Measurements from ENCODE around the gene NLN. TPM values are rescaled to one million over a fixed set of nuclear protein-coding genes. Genes with fewer than 3 reads are reported as not detected.
"Not testable (repeated sequence)": the region's sequence is repeated elsewhere in the genome, so short reads cannot be mapped to it uniquely, and the experiment has no call there.

Gene NLN
- total RNA-seq (7.5 TPM), polyA plus RNA-seq (2.5 TPM)
- long read RNA-seq, donor 1: 0 reads
- long read RNA-seq, donor 2: 0 reads
- long read RNA-seq, donor 3: 0 reads
- long read RNA-seq, donor 4, full-length matches to known transcripts: 2 of 2 reads
- long read RNA-seq, donor 4, partial matches to known transcripts: 0 of 2 reads
- long read RNA-seq, donor 4, other reads (novel, unspliced or antisense): 0 of 2 reads
- long read RNA-seq, donor 5, full-length matches to known transcripts: 1 of 1 reads
- long read RNA-seq, donor 5, partial matches to known transcripts: 0 of 1 reads
- long read RNA-seq, donor 5, other reads (novel, unspliced or antisense): 0 of 1 reads
- long read RNA-seq, donor 6: 0 reads
- long read RNA-seq, donor 7, full-length matches to known transcripts: 2 of 2 reads
- long read RNA-seq, donor 7, partial matches to known transcripts: 0 of 2 reads
- long read RNA-seq, donor 7, other reads (novel, unspliced or antisense): 0 of 2 reads
- long read RNA-seq, donor 8: 0 reads
- long read RNA-seq, donor 9: 0 reads
- long read RNA-seq, donor 10: 0 reads

- under 1% methylated on average over 92 of the region's 92 CpGs for WGBS
- no peaks in the 10 kb centered on the region for H3K9me3 ChIP-seq (ENCODE audit: control insufficient read depth in 2 of 2, insufficient read depth in 1 of 2, low read length in 1 of 2)
- peaks cover 4 to 24% of the 10 kb centered on the region in 2 donors for H3K4me1 ChIP-seq (ENCODE audit: control insufficient read depth in 2 of 2, insufficient read depth in 2 of 2, low read length in 2 of 2)
- H3K27ac ChIP-seq (ENCODE audit: low read depth in 1 of 2, low read length in 1 of 2): peak within 1 kb of the TSS; percentile 21 to 89
- H3K36me3 ChIP-seq (ENCODE audit: control insufficient read depth in 2 of 2, insufficient read depth in 2 of 2, low read length in 1 of 2): no peaks in the 10 kb centered on the region
- peaks cover 0 to 10% of the 10 kb centered on the region in 2 donors for H3K27me3 ChIP-seq (ENCODE audit: control insufficient read depth in 2 of 2, insufficient read depth in 1 of 2, low read length in 1 of 2)
- DNase-seq (ENCODE audit: low read depth in 6 of 9, low spot score in 9 of 9): peak in 8 of 9 donors; percentile 50 to 89 (median 73)
- H3K4me3 ChIP-seq (ENCODE audit: low read length in 2 of 2): peak within 1 kb of the TSS; percentile 73 to 92
Measured at GRCh38 chr5:65721720-65722574, at the start of gene NLN, which contains the start of gene SGTB. Gene NLN, plus strand, starts transcription at chr5:65722205. Its CDS starts 169 bp downstream, at chr5:65722374. Gene SGTB, minus strand, starts transcription at chr5:65722109. Its CDS starts 1,302 bp downstream, at chr5:65720807.

- H3K36me3 ChIP-seq (ENCODE audit: control insufficient read depth in 2 of 2, insufficient read depth in 2 of 2, low read length in 1 of 2): peaks cover 3 to 10% of the 10 kb centered on the region in 2 donors
- WGBS: 100% methylated on average over 1 of the region's 1 CpG
- H3K4me1 ChIP-seq (ENCODE audit: control insufficient read depth in 2 of 2, insufficient read depth in 2 of 2, low read length in 2 of 2): no peaks in the 10 kb centered on the region
- no peak for DNase-seq (ENCODE audit: low read depth in 6 of 9, low spot score in 9 of 9)
- no peak overlapping the region for H3K4me3 ChIP-seq (ENCODE audit: low read length in 2 of 2)
- no peaks in the 10 kb centered on the region for H3K27me3 ChIP-seq (ENCODE audit: control insufficient read depth in 2 of 2, insufficient read depth in 1 of 2, low read length in 1 of 2)
- no peaks in the 10 kb centered on the region for H3K9me3 ChIP-seq (ENCODE audit: control insufficient read depth in 2 of 2, insufficient read depth in 1 of 2, low read length in 1 of 2)
- H3K27ac ChIP-seq (ENCODE audit: low read depth in 1 of 2, low read length in 1 of 2): no peak overlapping the region
Measured at GRCh38 chr5:65672796-65673195, 49.2 kb upstream of the NLN start.

GRCh38 chr5:65674749-65675148 is 47.3 kb upstream of the NLN start:
- Histone ChIP-seq H3K9me3 (ENCODE audit: control insufficient read depth in 2 of 2, insufficient read depth in 1 of 2, low read length in 1 of 2) (no peaks in the 10 kb centered on the region), H3K27ac (ENCODE audit: low read depth in 1 of 2, low read length in 1 of 2) (no peak overlapping the region), H3K36me3 (ENCODE audit: control insufficient read depth in 2 of 2, insufficient read depth in 2 of 2, low read length in 1 of 2) (peaks cover 4 to 10% of the 10 kb centered on the region in 2 donors), H3K27me3 (ENCODE audit: control insufficient read depth in 2 of 2, insufficient read depth in 1 of 2, low read length in 1 of 2) (no peaks in the 10 kb centered on the region), H3K4me3 (ENCODE audit: low read length in 2 of 2) (no peak overlapping the region), H3K4me1 (ENCODE audit: control insufficient read depth in 2 of 2, insufficient read depth in 2 of 2, low read length in 2 of 2) (no peaks in the 10 kb centered on the region)
- DNase-seq (ENCODE audit: low read depth in 6 of 9, low spot score in 9 of 9): no peak

GRCh38 chr5:65676056-65676455 is 45.9 kb upstream of the NLN start:
- not testable (repeated sequence) for H3K4me1 ChIP-seq (ENCODE audit: control insufficient read depth in 2 of 2, insufficient read depth in 2 of 2, low read length in 2 of 2); H3K9me3 ChIP-seq (ENCODE audit: control insufficient read depth in 2 of 2, insufficient read depth in 1 of 2, low read length in 1 of 2); H3K27me3 ChIP-seq (ENCODE audit: control insufficient read depth in 2 of 2, insufficient read depth in 1 of 2, low read length in 1 of 2); DNase-seq (ENCODE audit: low read depth in 6 of 9, low spot score in 9 of 9); H3K4me3 ChIP-seq (ENCODE audit: low read length in 2 of 2); H3K27ac ChIP-seq (ENCODE audit: low read depth in 1 of 2, low read length in 1 of 2)
- 96% methylated on average over 3 of the region's 3 CpGs for WGBS
- H3K36me3 ChIP-seq (ENCODE audit: control insufficient read depth in 2 of 2, insufficient read depth in 2 of 2, low read length in 1 of 2): peaks cover 3 to 14% of the 10 kb centered on the region in 2 donors

GRCh38 chr5:65682148-65682547 is 39.9 kb upstream of the NLN start:
- Histone ChIP-seq H3K4me1 (ENCODE audit: control insufficient read depth in 2 of 2, insufficient read depth in 2 of 2, low read length in 2 of 2) (no peaks in the 10 kb centered on the region), H3K9me3 (ENCODE audit: control insufficient read depth in 2 of 2, insufficient read depth in 1 of 2, low read length in 1 of 2) (no peaks in the 10 kb centered on the region), H3K27me3 (ENCODE audit: control insufficient read depth in 2 of 2, insufficient read depth in 1 of 2, low read length in 1 of 2) (no peaks in the 10 kb centered on the region), H3K36me3 (ENCODE audit: control insufficient read depth in 2 of 2, insufficient read depth in 2 of 2, low read length in 1 of 2) (peaks cover 9 to 20% of the 10 kb centered on the region in 2 donors), H3K4me3 (ENCODE audit: low read length in 2 of 2) (no peak overlapping the region), H3K27ac (ENCODE audit: low read depth in 1 of 2, low read length in 1 of 2) (no peak overlapping the region)
- no peak for DNase-seq (ENCODE audit: low read depth in 6 of 9, low spot score in 9 of 9)
- over 99% methylated on average over 3 of the region's 3 CpGs for WGBS

GRCh38 chr5:65693121-65693520 is 28.9 kb upstream of the NLN start:
- 95% methylated on average over 2 of the region's 2 CpGs for WGBS
- no peaks in the 10 kb centered on the region for H3K4me1 ChIP-seq (ENCODE audit: control insufficient read depth in 2 of 2, insufficient read depth in 2 of 2, low read length in 2 of 2)
- H3K9me3 ChIP-seq (ENCODE audit: control insufficient read depth in 2 of 2, insufficient read depth in 1 of 2, low read length in 1 of 2): no peaks in the 10 kb centered on the region
- H3K4me3 ChIP-seq (ENCODE audit: low read length in 2 of 2): no peak overlapping the region
- H3K27me3 ChIP-seq (ENCODE audit: control insufficient read depth in 2 of 2, insufficient read depth in 1 of 2, low read length in 1 of 2): no peaks in the 10 kb centered on the region
- H3K27ac ChIP-seq (ENCODE audit: low read depth in 1 of 2, low read length in 1 of 2): no peak overlapping the region
- no peak for DNase-seq (ENCODE audit: low read depth in 6 of 9, low spot score in 9 of 9)
- H3K36me3 ChIP-seq (ENCODE audit: control insufficient read depth in 2 of 2, insufficient read depth in 2 of 2, low read length in 1 of 2): no peaks in the 10 kb centered on the region

GRCh38 chr5:65695162-65695755 is 26.7 kb upstream of the NLN start:
- no peak overlapping the region for H3K27ac ChIP-seq (ENCODE audit: low read depth in 1 of 2, low read length in 1 of 2)
- no peaks in the 10 kb centered on the region for H3K4me1 ChIP-seq (ENCODE audit: control insufficient read depth in 2 of 2, insufficient read depth in 2 of 2, low read length in 2 of 2)
- no peak for DNase-seq (ENCODE audit: low read depth in 6 of 9, low spot score in 9 of 9)
- 94% methylated on average over 4 of the region's 4 CpGs for WGBS
- H3K9me3 ChIP-seq (ENCODE audit: control insufficient read depth in 2 of 2, insufficient read depth in 1 of 2, low read length in 1 of 2): no peaks in the 10 kb centered on the region
- no peaks in the 10 kb centered on the region for H3K27me3 ChIP-seq (ENCODE audit: control insufficient read depth in 2 of 2, insufficient read depth in 1 of 2, low read length in 1 of 2)
- H3K36me3 ChIP-seq (ENCODE audit: control insufficient read depth in 2 of 2, insufficient read depth in 2 of 2, low read length in 1 of 2): no peaks in the 10 kb centered on the region
- no peak overlapping the region for H3K4me3 ChIP-seq (ENCODE audit: low read length in 2 of 2)

GRCh38 chr5:65695896-65696295 is 26.1 kb upstream of the NLN start:
- DNase-seq (ENCODE audit: low read depth in 6 of 9, low spot score in 9 of 9): no peak
- no peaks in the 10 kb centered on the region for H3K4me1 ChIP-seq (ENCODE audit: control insufficient read depth in 2 of 2, insufficient read depth in 2 of 2, low read length in 2 of 2)
- 97% methylated on average over 4 of the region's 4 CpGs for WGBS
- H3K27ac ChIP-seq (ENCODE audit: low read depth in 1 of 2, low read length in 1 of 2): no peak overlapping the region
- H3K4me3 ChIP-seq (ENCODE audit: low read length in 2 of 2): no peak overlapping the region
- no peaks in the 10 kb centered on the region for H3K27me3 ChIP-seq (ENCODE audit: control insufficient read depth in 2 of 2, insufficient read depth in 1 of 2, low read length in 1 of 2)
- no peaks in the 10 kb centered on the region for H3K9me3 ChIP-seq (ENCODE audit: control insufficient read depth in 2 of 2, insufficient read depth in 1 of 2, low read length in 1 of 2)
- no peaks in the 10 kb centered on the region for H3K36me3 ChIP-seq (ENCODE audit: control insufficient read depth in 2 of 2, insufficient read depth in 2 of 2, low read length in 1 of 2)

Measured in thymus (tissue), 14 donors.